Hematopoietic multipotent progenitor cell treated with erythropoietin and hydrocortisone succinate and interleukin-3 and kit ligand, for 8 days (in vitro differentiated cells): ENCODE results near the gene TPGS1.

Source experiments
- DNase-seq: peaks from one replicate; pipeline ENCODE4 v3.0.0-alpha.2; 2015

TPGS1 gene

DNA sequence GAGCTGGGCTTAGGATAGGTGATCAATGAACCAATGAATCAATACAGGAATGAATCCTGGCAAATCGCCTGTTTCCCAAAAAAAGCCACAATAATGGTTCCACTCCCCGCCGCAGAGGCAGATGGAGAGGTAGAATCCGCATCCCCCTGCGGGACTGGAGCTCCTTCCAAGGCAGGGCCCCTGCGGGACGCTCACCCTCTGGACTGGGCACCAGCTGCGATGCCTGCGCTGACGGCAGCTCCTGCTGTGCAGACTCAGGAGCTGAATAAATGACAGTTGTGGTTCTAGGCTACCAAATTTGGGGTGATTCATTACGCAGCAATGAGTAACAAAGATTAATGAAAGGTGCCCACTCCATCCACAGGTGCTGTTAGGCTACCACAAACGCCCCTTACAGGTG, 15.4 kb downstream of the TPGS1 start:
- DNase-seq = no peak

- DNase-seq = no peak
Observed at GRCh38 chr19:524062-524674, 16.9 kb downstream of the TPGS1 start.

GRCh38 chr19:525029-525428, 17.7 kb downstream of the TPGS1 start:
- DNase-seq = no peak

DNA sequence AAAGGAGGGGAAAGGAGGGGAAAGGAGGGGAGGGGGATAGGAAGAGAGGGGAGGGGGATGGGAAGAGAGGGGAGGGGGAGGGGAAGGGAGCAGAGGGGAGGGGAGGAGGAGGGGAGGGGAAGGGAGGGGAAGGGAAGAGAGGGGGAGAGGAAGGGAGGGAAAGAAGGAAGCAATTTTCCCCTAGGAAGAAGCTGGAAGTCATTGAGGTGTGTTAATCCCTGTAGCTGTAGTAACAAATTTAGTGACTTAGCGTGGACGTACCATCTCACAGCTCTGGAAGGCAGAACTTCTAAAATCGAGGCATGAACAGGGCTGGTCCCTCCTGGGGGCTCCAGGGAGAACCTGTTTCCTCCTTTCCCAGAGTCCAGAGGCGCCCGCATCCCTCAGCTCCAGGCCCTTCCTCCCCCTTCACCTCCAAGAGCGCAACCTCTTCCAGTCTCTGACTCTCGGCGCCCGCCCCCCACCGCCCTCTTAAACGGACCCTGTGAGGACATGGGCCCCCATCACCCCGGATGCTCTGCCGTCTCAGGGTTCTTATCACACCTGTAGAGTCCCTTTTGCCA, 18.6 kb downstream of the TPGS1 start:
- no peak for DNase-seq

DNA sequence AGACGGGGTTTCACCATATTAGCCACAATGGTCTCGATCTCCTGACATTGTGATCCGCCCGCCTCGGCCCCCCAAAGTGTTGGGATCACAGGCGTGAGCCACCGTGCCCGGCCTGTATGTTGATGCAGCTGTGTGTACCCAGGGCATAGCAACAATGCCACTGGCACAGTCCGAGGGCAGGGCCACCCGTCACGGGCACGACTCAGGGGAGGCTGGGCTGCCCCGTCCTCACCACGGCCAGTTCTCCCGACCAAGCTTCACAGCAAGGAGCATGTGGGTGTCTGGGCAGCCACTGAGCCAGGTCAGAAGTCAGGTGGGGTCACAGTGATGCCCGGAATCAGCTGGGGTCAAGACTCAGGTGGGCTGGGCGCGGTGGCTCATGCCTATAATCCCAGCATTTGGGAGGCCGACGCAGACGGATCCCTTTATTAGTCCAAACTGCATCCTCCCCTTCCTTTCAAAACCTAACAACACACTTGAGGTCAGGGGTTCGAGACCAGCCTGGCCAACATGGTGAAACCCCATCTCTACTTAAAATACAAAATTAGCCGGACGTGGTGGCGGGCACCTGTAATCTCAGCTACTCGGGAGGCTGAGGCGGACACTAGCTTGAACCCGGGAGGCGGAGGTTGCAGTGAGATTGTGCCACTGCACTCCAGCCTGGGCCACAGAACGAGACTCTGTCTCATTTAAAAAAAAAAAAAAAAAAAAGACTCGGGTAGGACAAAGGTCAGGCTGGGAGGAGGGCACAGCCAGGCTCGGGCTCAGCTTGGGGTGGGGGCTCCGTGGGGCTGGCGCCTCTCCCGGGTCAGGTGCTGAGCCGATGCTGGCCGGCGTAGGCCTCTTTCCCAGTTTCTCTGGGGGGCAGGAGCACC, 23.1 kb downstream of the TPGS1 start:
- DNase-seq = no peak

GRCh38 chr19:531009-531752, 23.9 kb downstream of the TPGS1 start:
- peak; percentile 84 for DNase-seq

GRCh38 chr19:531753-532560, 24.7 kb downstream of the TPGS1 start, which contains the start of gene CDC34:
CDC34 (plus strand) TSS chr19:531760; CDS start chr19:531932, 172 bp downstream.
- DNase-seq = no peak

GRCh38 chr19:532561-533363, 25.5 kb downstream of the TPGS1 start:
- peak; percentile 79 for DNase-seq

GRCh38 chr19:533364-534058, 26.2 kb downstream of the TPGS1 start:
- DNase-seq = no peak

GRCh38 chr19:534088-534487, 26.8 kb downstream of the TPGS1 start:
- no peak for DNase-seq

DNA sequence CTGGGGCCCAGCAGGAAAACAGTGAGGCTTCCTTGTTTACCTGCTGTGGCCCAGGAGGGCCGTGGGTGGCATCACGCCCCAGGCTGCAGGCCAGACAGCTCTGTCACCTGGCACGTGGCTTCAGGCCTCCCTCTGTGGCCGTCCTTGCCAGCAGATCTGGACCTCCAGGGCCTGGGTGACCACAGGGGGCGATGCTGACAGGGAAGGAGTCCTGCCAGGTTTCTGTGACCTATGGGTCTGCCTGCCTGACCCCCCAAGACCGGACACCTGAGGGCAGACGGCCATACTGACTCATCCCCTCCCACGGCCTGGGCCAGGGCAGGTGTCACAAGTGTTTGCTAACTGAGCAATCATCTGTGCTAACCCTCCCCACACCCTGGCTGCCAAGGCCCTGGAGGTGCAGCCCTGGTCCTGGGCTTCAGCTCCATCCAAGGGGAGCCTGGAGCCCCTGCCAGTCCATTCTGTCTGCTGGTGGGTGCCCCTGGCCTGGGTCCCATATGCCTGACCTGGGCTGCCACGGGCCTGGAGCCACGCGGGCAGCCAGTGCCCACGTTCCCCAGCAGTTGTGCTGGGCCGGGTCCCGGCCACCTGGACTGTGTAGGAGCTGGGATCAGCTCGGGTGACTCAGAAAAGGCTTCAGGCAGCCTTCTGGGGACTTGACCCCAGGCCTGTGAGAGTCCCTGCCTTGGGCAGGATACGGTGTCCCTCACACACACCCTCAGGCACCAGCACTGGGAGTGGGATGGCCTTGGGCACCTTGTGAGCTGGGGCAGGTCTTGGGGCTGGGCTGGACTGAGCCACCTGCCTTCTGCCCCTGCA, 27.9 kb downstream of the TPGS1 start:
- no peak for DNase-seq

- no peak for DNase-seq
Observed at GRCh38 chr19:536031-536880, 29.0 kb downstream of the TPGS1 start.

GRCh38 chr19:536881-537404, 29.6 kb downstream of the TPGS1 start:
- DNase-seq = no peak

GRCh38 chr19:538641-539428, 31.5 kb downstream of the TPGS1 start:
- DNase-seq = no peak

DNA sequence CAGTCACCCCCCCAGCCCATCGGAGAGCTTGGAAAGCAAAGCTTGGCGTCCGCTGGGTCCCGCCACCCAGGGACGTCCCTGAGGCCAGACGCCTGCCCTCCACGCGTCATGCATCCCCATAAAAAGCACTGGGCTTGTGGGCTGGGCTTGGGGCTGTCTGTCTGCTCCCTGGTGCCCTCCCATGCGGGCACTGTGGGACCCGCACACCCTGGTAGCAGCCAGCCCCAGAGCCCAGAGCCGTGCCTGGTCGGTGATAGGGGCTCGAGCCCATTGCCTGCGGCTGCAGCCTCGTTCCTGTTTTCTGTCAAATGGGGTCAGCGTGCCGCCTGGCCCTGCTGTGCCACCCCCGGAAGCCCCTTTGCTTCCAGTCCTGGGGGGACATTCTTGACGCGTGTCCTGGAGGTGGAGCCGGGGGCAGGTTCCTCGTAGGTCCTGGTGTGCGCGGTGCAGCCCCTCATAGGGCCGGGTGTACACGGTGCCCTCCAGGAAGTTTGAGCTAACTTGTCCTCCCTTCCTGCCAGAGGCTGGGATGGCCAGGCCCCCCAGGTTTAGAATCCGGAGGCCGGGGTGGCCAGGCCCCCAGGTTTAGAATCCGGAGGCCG, 32.2 kb downstream of the TPGS1 start:
- no peak for DNase-seq

DNA sequence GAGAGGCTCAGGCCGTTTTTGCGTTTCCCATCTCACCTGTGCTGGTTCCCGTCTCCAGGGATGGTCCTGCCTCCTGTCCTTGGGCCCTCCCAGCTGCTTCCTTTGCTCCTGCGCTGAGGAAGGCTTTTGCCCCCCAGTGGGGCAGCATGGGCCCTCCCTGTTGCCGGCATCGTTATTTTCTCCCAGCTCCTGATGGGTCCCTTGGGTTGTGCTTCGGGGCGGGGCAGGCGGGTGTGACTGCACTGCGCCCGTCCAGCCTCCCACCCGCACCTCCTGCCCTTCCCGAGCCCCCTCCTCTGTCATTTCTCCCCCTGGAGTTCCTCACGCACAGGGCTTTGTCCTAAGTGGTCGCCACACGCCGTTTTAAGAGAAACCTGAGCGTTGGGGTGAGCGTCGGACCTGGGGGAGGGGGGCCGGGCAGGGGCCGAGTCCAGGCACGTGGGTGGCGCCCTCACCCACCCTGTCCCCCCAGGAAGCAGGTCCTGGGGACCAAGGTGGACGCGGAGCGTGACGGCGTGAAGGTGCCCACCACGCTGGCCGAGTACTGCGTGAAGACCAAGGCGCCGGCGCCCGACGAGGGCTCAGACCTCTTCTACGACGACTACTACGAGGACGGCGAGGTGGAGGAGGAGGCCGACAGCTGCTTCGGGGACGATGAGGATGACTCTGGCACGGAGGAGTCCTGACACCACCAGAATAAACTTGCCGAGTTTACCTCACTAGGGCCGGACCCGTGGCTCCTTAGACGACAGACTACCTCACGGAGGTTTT, 33.8 kb downstream of the TPGS1 start:
- DNase-seq = no peak

DNA sequence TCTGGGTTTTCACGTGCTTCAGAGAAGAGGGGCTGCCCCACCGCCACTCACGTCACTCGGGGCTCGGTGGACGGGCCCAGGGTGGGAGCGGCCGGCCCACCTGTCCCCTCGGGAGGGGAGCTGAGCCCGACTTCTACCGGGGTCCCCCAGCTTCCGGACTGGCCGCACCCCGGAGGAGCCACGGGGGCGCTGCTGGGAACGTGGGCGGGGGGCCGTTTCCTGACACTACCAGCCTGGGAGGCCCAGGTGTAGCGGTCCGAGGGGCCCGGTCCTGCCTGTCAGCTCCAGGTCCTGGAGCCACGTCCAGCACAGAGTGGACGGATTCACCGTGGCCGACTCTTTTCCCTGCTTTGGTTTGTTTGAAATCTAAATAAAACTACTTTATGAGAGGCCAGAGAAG, 34.4 kb downstream of the TPGS1 start:
- DNase-seq = no peak
